Embryonic facial prominence (tissue), 1 donor: ENCODE measurements around the gene MIS18A.

Experiments
- DNase-seq: peaks from one replicate; pipeline ENCODE4 v3.0.0-alpha.2; 2016; ENCODE audit errors: extremely low spot score

MIS18A gene

GRCh38 chr21:32253215-32253641 is 25.6 kb downstream of the MIS18A start:
- DNase-seq: no peak

- DNase-seq: no peak
These were observed 26.7 kb downstream of the MIS18A start for GRCh38 chr21:32252136-32252535.

- DNase-seq: no peak
These were observed 29.2 kb downstream of the MIS18A start for GRCh38 chr21:32249511-32250280.

GRCh38 chr21:32248571-32249461 is 30.0 kb downstream of the MIS18A start:
- peak; percentile 20 for DNase-seq

DNA sequence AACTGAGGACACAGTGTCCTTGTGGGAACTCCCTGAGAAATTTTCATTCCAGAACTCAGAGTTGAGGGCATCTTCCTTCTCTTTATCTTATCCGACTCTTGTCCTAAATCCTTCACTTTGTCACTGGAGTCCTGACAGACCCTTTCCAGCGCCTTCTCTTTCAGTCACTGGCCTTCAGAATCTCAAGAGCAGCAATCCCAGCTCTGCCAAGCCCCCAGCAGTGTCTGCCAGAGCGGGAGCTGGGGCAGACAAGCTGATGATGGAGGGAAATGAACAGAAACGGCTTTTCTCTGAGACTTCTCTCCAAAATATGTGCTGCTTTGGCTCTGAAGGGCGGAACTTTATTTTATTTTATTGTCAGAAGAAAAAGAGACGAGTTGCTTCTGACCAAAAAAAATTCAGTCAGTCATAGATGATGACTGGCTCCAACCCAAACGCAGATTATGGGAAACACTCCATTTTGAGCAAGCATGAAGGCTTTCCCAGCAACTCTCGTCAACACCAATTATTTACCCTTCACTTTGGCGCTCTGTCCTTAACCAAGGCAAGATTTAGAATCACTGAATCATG is 32.2 kb downstream of the MIS18A start:
- DNase-seq: no peak

GRCh38 chr21:32245971-32246370 is 32.9 kb downstream of the MIS18A start:
- no peak for DNase-seq

DNA sequence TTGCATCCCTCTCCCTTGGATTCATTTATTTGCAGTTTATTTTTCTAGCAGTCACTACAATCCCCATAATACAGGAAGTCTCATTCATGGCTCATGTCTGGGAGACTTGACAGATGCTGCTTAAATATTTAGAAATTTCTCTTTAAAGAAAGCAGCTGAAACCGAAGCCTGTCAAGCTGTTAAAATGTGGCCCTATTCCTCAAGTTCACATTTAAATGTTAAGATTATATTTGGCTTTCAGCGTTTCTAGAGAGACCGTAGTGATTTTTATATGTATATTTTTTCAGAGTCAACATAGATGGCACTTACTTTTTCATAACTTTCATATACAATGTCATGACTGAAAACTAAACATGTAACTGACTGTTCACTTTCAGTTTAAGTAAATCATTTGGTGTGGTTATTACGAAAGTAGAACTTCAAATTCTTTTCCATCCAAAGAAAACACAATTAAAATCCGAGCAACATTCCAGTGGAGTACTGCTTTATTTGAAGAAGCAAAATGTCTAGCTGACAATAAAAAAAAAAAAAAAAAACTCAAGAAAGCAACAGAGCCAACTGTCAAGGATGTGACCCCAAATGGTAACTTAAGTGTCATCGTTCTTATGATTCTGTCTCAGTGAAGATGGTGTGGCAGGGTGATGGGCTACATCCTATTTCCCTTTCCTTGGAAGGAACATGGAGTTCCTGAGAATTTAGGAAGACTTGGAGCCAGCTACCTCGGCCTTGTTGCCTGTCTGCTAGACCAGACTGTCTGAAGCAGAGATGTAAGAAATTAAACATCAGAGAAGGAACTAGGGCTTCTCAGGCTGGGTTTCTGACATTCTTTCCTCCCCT is 37.8 kb downstream of the MIS18A start:
- DNase-seq: no peak

- DNase-seq: no peak
These were observed 39.3 kb downstream of the MIS18A start for GRCh38 chr21:32239551-32239950.

GRCh38 chr21:32238063-32238462 is 40.8 kb downstream of the MIS18A start:
- DNase-seq: no peak

- DNase-seq: no peak
These were observed 41.8 kb downstream of the MIS18A start for GRCh38 chr21:32237021-32237420.

DNA sequence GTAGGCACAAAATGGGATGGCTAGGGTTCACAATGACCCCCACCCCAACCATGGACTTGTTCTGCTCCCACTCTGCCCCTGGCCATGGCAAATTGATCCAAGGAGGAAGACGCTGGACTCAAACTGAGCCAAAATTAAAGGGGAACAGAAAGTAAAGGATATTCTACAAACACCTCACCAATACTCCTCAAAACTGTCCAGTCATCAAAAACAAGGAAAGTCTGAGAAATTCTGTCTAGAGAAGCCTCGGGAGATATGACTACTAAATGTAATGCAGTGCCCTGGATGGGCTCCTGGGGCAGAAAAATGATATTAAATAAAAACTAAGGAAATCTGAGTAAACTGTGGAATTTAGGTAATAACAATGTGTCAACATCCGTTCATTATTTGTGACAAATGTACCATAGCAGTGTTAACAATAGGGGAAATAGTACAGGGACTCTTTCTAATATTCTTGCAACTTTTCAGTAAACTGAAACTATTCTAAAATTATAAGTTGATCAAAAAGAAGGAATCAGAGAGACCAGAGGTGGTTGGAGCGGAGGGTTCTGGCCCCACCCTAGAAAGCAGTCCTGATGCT is 45.0 kb downstream of the MIS18A start:
- no peak for DNase-seq

- no peak for DNase-seq
These were observed 45.7 kb downstream of the MIS18A start for GRCh38 chr21:32233055-32233546.

GRCh38 chr21:32226444-32226843 is 52.4 kb downstream of the MIS18A start:
- no peak for DNase-seq
